ENCODE data around the gene MAST3.

GRCh38 chr19:18149596-18149975 lies 52.0 kb downstream of the MAST3 start:
- TF ChIP-seq CTCF (conservative IDR thresholded peaks at IDR 0.05) (no peak), ZFX (IDR thresholded peaks at IDR 0.05) (no peak)
